ENCODE data around the gene H2BK1. TPM values are rescaled to one million over a fixed set of nuclear protein-coding genes. Genes with fewer than 3 reads are reported as not detected.
A peak's percentile ranks its signal among the peaks of the same experiment; 100 is the strongest.

The H2BK1 gene
- polyA plus RNA-seq, 1 experiment = not detected

GRCh38 chr7:151254851-151255250 is 44.6 kb upstream of the H2BK1 start:
- DNase-seq (ENCODE audit: low read depth, low spot score) = no peak
- Histone ChIP-seq H3K4me3 (ENCODE audit: low read depth, low read length) (no peak overlapping the region), H3K9me3 (ENCODE audit: control insufficient read depth, insufficient read depth, low read length) (no peaks in the 10 kb centered on the region; the same call in 1 of the 2 replicates), H3K27ac (ENCODE audit: low read depth, low read length) (no peak overlapping the region), H3K27me3 (ENCODE audit: control insufficient read depth, insufficient read depth, low read length) (peaks cover 24% of the 10 kb centered on the region)
- ChIA-PET POLR2A (no interaction called here), CTCF (interaction anchor here (1.1 to 3.0 kb wide), 2 partner anchors 10 to 12 kb away, joined by 3 to 16 read pairs; no protein-coding TSS in a partner anchor)
- TF ChIP-seq, protein P1, sequence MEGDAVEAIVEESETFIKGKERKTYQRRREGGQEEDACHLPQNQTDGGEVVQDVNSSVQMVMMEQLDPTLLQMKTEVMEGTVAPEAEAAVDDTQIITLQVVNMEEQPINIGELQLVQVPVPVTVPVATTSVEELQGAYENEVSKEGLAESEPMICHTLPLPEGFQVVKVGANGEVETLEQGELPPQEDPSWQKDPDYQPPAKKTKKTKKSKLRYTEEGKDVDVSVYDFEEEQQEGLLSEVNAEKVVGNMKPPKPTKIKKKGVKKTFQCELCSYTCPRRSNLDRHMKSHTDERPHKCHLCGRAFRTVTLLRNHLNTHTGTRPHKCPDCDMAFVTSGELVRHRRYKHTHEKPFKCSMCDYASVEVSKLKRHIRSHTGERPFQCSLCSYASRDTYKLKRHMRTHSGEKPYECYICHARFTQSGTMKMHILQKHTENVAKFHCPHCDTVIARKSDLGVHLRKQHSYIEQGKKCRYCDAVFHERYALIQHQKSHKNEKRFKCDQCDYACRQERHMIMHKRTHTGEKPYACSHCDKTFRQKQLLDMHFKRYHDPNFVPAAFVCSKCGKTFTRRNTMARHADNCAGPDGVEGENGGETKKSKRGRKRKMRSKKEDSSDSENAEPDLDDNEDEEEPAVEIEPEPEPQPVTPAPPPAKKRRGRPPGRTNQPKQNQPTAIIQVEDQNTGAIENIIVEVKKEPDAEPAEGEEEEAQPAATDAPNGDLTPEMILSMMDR (IDR thresholded peaks at IDR 0.05; ENCODE audit: low read depth, low read length) = no peak

- no peak for DNase-seq (ENCODE audit: low read depth, low spot score)
- ChIA-PET POLR2A (no interaction called here), CTCF (interaction anchor here (1.1 kb wide), 1 partner anchor 12 kb away, joined by 3 read pairs; no protein-coding TSS in a partner anchor)
- Histone ChIP-seq H3K4me3 (ENCODE audit: low read depth, low read length) (no peak overlapping the region), H3K9me3 (ENCODE audit: control insufficient read depth, insufficient read depth, low read length) (no peaks in the 10 kb centered on the region; the same call in 1 of the 2 replicates), H3K27ac (ENCODE audit: low read depth, low read length) (no peak overlapping the region), H3K27me3 (ENCODE audit: control insufficient read depth, insufficient read depth, low read length) (peaks cover 19% of the 10 kb centered on the region)
- TF ChIP-seq, protein P1 (IDR thresholded peaks at IDR 0.05; ENCODE audit: low read depth, low read length) = no peak
These were observed 44.0 kb upstream of the H2BK1 start for GRCh38 chr7:151254316-151254715.

DNA sequence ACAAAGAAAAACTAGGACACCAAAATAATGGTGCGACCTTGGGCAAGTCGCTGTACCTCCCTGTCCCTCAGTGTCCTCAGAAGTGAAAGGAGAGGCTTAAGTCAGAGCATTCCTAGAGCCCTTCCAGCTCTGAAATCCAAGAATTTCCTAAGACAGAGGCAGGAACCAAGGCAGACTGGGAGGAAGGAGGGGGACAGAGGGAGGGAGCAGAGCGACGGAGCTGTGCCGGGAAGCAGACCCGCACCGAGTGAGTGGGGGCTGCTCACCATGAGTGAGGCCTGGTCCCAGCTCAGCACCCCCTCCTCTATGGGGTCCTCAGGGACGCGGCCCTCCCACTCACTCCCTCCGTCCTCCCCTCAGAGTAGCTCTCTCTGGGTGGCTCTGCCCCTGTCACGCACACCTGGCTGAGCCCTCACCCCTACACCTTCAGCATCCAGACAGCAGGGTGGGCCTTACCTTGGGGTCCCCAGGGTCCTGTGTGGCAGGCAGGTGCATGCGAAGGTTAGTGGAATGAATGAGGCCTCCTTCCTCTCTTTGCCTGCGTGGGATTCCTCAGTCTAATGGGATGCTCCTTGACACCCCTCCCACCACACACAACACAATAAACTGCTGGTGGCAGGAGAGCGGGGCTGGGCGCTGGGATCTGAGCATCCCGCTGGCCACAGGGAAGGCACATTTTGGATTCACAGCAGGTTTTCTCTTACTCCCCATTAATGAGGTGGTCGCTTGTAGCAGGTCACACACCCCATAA is 42.8 kb upstream of the H2BK1 start:
- Histone ChIP-seq H3K27me3 (ENCODE audit: control insufficient read depth, insufficient read depth, low read length) (peaks cover 14% of the 10 kb centered on the region), H3K4me3 (ENCODE audit: low read depth, low read length) (peak overlapping the region; percentile 61; the same call in 1 of the 2 replicates), H3K27ac (ENCODE audit: low read depth, low read length) (no peak overlapping the region), H3K9me3 (ENCODE audit: control insufficient read depth, insufficient read depth, low read length) (no peaks in the 10 kb centered on the region; the same call in 1 of the 2 replicates)
- POLR2A ChIA-PET = interaction anchor here (1.6 kb wide), 1 partner anchor 49 kb away, joined by 3 read pairs; no protein-coding TSS in a partner anchor
- no peak for DNase-seq (ENCODE audit: low read depth, low spot score)
- TF ChIP-seq, protein P1 (IDR thresholded peaks at IDR 0.05; ENCODE audit: low read depth, low read length) = no peak
- CTCF ChIA-PET = interaction anchor here (1.5 to 3.1 kb wide), 4 partner anchors 10 to 142 kb away, joined by 5 to 16 read pairs (median 9); no protein-coding TSS in a partner anchor

DNA sequence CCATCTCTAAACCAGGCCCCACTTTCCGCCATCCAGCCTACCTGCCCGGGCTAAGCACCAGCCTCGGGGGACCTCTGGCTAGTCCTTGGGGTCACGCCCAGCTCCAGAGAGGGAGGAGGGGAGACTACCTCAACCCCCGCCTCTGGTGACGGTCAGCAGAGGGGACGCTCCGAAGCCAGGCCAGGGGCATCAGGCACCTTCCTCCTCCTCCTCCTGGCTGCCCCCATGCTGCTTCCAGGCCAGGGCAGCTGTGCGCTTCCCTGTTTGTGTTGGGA is 42.2 kb upstream of the H2BK1 start:
- peak overlapping the region; percentile 61 for H3K4me3 ChIP-seq (ENCODE audit: low read depth, low read length)
- ChIA-PET CTCF (interaction anchor here (0.6 to 3.1 kb wide), 7 partner anchors 9 to 142 kb away, joined by 3 to 16 read pairs (median 5); no protein-coding TSS in a partner anchor), POLR2A (interaction anchor here (1.0 to 1.6 kb wide), 4 partner anchors 9 to 49 kb away, joined by 3 to 7 read pairs (median 6); partner anchors contain the start of gene ABCF2)
- H3K27me3 ChIP-seq (ENCODE audit: control insufficient read depth, insufficient read depth, low read length) = peaks cover 8% of the 10 kb centered on the region
- TF ChIP-seq, protein P1 (IDR thresholded peaks at IDR 0.05; ENCODE audit: low read depth, low read length) = no peak
- no peak for DNase-seq (ENCODE audit: low read depth, low spot score)
- H3K27ac ChIP-seq (ENCODE audit: low read depth, low read length) = peak overlapping the region; percentile 85
- no peaks in the 10 kb centered on the region; the same call in 1 of the 2 replicates for H3K9me3 ChIP-seq (ENCODE audit: control insufficient read depth, insufficient read depth, low read length)
